Measurements from ENCODE around the gene CD9.

Gene CD9

DNA sequence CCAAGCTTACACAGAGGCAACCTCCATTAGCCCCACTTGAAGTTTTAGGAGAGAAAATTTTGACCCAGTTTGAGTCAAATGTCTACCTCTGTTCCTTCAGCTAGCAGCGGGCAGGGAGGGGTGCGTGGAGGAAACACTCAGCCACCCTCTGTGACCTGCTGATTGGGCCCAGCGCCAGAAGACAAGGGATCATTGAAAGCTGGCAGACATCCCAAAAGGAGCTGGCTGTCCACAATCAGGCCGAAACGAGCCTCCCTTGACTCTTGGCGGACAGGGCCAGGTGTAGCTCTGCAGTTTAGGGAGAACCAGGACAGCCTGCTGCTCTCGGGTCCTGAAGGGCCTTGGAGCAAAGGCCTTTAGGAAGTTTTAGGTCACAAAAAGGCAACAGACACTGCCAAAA, 41.3 kb downstream of the CD9 start:
- DNase-seq, result peak in 1 of 14 donors; percentile 17

DNA sequence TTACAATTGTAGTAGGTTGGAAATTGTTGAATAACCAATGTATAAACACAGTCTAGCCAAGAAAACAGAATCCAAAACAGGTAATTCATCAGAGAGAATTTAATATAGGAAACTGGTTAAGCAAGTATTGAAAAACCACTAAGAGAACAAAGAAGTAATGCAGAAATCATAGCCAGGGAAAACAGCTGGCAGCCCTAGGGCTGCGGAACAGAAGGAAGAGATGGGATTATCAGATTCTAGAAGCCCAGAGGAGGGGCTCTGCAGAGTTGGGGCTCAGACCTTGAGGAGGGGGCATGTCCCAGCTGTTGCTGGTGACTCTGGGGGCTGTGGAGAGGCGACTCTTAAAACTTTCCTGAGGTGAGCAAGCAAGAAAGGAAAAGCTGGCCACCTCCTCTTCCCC, 49.4 kb downstream of the CD9 start:
- DNase-seq, result no peak

DNA sequence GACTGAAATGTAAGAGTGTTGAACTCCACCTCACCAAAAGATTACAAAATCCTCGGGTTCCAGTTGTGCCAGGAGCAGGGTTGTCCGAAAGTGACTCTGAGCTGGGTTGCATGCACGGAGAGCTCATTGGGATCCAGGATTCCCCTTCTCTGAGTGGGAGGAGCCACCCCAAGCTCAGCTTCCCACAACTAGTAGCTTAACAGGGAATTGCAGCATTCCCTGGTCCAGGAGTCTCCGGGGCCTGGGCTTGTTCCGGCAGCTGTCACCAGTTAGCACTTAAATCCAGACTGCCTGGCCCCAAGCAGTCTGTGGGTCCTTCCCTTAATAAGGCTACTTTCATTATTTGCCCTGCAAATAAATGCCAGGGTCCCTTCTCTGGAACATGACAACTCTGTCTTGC, 50.1 kb downstream of the CD9 start:
- no peak for DNase-seq

DNA sequence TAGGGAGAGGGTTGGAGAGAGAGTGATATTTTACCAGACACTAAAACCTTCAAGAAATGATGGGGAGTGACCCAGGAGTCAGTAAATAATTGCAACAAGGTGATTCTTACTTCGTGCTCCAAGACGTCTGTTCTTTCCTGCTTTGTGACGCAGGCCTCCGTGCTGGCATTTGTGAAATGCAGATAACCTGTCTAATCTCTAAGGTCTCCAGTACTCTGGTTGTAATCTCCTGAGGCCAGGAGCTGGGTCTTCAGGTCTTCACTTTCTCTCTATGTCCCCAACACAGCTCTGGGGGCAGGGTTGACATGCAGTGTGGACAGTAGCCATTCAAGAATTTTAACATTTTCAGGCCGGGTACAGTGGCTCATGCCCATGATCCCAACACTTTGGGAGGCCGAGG, 53.1 kb downstream of the CD9 start:
- no peak for DNase-seq

DNA sequence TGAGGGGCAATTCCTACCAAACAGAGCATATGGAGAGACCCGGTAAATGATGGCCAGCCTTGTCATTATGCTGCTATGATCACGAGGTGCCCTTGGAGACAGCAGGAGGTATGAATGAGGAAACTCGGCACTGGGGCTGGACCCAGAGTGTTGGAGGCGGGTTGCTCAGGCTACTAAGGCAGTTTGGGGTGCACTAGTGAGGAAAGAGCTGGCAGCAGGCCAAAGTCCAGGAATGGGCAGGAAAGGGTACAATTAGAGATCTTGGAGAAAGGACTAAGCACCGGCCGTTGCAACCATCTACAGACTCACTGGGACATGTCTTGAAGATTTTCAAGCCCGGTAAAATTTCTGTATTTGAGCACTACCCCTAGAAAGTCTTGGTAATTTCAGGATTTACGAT, 54.3 kb downstream of the CD9 start:
- DNase-seq, result no peak

DNA sequence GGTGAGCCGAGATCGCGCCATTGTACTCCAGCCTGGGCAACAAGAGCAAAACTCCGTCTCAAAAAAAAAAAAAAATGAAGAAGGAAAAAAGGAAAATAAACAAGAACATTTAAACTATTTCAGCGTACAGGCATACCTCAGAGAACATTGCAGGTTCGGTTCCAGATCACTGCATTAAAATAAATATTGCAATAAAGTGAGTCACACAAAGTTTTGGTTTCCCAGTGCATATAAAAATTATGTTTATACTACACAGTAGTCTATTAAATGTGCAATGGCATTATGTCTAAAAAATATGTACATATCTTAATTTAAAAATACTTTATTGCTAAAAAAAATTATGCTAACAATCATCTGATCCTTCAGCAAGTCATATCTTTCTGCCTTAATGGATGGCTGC, 56.8 kb downstream of the CD9 start:
- DNase-seq, result no peak

DNA sequence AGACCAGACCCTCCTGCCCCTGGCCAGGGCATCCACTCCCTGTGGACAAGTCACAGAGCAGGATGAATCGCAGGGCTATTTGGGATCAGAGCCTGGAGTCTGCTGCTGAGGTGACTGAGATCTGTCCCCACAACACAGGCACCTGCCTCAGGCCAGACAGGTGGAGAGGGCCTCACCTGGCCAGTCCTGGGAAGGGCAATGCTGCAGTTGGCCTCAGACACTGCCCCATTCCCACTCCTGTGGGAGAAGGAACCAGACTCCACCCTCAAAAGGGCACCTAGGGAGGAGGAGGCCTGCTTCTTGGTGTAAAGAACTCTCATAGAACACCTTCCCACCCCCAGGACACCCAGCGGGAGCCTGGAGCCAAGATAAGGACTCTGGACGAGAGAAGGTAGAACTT, 62.0 kb downstream of the CD9 start:
- no peak for DNase-seq

DNA sequence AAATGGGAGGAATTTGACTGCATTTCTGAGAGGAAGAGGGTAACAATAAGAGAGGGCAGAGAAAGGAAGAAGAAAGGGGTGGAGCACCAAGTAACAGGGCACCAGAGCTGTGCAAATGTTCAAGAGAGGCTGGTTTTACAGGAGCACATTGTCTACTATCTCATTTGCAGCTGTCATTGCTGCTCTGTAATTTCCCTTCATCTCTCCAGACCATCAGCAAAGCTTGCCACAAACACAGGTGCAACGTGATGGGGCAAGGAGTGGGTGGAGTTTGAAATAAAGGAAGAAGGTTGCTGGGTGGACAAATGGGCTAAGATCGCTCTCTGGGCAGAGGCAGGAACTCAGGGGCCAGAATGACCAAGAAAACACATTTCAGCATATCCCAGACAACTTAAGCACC, 62.4 kb downstream of the CD9 start:
- DNase-seq, result no peak

DNA sequence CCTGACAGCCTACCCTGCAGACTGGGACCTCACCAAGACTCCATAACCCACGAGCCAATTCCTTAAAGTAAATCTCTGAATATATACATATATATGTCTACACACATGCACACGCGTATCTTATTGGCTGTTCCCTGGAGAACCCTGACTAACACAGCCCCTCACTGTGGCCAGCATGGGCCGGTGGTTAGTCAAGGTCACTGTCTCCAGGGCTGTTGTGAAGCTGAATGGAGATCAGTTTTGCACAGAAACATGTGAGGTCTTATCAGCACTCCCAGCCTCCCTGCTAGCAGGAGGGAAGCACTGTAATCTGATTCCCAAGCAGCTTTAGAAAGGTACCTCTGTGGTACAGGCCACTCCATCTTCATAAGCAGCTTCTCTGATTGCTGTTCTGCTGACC, 63.7 kb downstream of the CD9 start:
- DNase-seq, result no peak

DNA sequence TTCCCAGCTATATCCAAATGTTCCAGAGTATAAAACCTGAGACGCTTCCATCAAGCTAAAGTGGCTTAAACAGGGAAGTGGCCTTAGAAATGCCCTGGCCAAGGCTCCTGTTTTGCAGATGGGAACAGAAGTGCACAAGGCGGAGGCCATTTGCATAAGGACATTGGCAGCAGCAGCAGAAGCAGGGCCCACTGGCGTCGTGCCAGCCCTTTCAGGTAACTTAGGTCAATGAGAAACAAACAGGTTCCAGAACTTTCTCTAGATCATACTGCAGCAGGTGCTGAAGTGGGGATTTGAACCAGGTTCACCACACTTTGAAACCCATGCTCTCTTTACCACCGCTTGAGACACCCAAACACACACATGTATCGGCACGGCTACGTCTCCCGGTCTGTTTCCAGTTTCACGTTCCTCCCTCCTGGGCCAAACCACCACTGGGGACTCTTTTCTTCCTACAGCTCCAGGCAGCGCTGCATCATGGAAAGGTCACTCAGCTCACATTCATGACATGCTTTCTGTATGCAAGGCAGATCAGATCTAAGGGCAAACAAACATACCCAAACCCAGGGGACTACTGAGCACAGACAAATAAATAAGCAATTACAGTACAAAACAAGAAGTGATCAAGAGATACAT, 64.3 kb downstream of the CD9 start:
- DNase-seq, result no peak

DNA sequence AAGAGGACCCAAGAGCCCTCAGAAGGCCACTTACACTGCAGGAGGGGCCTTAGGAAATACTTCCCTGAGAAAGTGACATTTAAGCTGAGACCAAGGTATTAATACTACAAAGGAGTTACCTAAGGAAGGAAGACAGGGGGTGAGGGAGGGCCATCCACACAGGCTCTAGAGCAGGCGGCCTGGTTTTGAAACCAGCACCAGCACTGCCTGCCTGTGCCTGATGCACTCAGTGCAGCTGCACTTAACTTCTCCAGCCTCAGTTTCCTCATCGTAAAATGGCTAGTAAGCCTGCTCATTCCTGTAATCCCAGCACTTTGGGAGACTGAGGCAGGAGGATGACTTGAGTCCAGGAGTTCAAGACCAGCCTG, 64.8 kb downstream of the CD9 start:
- DNase-seq, result no peak

DNA sequence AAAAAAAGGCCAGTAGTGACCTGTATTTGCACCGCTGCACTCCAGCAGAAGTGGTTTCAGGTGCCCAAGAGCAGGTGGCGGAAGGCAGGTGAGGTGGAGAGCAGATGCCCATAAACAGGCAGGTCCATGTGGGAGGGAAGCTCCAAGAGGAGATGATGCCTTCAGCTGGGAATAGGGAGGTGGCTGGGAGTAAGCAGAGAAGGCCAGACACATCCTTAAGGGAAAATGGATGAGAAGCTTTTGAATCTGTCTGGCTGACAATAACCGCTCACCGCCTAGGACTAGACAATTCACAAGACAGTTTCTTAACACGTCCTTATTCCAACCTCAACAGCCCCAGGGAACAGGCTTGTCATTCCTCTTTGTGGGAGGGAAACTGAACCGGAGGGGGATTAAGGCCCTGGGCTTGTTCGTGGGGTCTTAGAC, 66.4 kb downstream of the CD9 start:
- no peak for DNase-seq

DNA sequence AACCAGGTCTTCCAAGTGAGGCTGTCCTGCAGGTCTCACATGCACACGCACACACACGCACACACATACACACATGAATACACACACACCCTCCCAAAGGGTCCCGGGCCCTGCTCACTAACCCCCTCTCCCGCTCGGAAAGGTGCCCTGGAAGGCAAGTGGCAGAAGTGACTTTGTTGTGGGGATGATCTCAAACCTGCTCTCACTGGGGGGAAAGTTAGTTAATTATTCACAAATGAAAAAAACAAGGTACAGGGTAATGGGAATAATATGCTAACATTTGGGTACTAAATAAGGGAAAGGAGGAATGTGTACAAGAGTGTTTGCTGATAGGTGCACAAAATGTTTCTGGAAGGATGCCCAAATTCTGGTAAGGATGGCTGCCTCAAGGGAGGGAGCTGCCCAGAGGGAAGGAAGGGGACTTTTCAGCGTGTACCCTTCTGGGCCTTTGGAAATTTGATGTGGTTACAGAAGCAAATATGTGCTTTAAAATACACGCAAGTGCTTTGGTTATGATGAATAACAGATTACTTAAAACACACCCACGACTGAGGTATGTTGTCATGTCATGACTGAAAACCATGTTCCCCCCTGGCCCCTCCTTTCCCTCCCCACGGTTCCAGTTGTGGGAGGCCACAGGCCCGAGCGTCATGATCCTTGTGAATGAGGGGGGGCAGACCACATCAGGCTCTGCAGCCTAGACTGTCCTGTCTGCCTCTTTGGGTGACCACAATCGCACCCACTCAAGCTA, 66.9 kb downstream of the CD9 start:
- no peak for DNase-seq

DNA sequence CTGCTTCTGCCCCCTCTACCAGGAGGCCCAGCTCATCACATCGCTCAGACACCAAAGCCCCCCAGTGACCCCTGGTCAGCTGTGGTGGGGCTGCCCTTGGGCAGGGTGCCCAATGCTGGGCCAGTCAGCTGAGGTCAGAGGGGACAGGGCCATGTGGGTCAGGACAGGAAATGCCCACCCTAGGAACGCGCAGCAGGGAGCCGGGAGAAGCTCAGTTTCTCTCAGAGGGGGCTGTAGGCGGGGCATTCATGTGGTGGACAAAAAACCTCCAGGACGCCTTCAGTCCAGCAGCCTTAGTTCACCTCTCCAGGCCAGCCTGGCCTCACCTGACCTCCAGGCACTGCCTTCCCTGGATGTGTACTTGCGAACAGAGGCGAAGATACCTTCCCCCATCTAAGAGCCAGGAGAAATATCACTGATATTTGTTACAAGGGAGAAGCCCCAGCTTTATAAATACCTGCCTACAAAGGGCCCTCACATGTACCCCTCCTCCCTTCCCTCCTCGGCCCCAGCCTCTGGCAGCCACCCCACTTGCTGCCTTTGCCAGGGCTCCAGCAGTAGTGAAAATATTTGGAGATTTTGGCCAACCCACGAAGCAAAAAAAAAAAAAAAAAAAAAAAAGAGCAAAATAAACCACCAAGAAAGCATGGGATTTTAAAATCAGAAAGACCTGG, 68.4 kb downstream of the CD9 start:
- no peak for DNase-seq

DNA sequence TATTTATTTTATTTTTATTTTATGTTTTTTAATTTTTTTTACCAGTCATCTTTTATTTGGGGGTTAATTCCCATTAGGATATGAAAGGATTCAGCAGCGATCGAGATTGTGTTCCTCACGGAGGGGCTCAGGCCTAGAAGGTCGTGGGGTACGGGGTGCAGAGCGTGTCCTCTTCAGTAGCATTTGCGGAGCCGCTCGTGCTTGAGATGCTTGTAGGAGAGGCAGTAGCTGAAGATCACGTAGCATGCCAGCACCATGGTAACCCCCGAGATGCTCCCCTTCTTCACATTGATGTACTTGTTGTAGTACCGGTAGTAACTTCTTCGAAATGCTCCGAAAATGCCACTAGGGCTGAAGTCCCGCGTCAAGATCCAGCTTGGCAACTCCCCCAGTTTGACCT, 69.8 kb downstream of the CD9 start:
- DNase-seq, result no peak

DNA sequence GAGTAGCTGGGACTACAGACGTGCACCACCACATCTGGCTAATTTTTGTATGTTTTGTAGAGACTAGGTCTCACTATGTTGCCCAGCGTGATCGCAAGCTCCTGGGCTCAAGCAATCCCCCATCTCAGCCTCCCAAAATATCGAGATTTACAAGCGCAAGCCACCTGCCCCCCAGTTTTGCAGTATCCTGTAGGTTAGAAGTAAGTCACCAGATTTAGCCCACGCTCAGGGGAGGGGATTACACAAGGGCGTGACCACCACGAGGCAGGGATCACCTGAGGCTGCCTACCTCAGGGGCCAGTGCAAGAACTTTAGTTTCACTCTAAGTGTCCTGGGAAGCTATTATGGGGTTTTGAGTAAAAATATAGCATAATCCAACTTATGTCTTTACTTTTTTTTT, 71.1 kb downstream of the CD9 start:
- no peak for DNase-seq

DNA sequence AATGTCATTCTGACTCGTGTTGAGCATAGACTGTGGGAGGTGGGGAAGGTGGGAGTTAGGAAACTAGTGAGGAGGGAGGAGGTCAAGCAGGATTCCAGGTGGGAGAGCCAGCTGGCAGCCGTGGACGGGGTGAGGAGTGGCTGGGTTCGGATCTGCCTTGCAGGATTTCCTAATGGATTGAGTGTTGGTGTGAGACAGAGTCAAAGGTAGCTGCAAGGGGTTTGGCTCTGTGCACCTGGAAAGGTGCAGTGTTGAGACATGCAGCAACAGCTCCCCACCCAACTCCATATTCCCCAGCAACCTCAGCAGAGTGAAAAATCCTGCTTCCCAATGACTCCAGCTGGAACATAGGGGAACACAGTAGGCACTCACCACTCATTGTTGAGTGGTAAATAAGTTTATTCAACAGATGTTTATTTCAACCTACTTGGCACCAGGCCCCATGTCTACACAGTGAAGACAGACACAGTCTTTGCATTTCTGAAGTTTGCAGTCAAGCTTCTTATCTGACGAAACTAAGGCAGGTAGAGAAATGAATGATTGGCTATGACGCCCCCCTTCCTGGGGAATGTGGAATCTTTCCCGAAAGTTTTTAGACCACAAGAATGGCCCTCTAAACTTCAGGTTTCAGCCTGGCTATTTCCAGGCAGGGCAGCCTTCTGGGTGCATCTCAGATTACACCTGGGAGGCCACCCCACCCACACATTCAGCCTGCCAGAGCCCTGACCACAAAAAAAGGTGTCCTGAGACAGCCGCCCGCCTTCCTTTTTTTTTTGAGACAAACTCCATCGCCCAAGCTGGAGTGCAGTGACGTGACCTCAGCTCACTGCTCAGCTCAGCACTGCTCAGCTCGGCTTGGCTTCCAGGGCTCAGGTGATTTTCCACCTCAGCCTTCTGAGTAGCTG, 72.4 kb downstream of the CD9 start:
- DNase-seq, result no peak

DNA sequence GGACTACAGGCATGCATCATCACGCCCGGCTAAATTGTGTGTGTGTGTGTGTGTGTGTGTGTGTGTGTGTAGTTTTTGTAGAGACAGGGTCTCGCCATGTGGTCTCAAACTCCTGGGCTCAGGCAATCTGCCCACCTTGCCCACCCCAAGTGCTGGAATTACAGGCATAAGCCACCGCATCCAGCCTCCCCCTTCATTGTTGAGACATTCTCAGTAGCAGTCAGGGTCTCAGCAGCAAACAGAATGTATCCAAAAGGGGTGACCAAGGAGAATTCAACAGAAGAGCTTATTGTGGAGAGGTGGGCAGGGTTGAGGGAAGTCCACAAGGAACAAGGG, 73.0 kb downstream of the CD9 start:
- no peak for DNase-seq

DNA sequence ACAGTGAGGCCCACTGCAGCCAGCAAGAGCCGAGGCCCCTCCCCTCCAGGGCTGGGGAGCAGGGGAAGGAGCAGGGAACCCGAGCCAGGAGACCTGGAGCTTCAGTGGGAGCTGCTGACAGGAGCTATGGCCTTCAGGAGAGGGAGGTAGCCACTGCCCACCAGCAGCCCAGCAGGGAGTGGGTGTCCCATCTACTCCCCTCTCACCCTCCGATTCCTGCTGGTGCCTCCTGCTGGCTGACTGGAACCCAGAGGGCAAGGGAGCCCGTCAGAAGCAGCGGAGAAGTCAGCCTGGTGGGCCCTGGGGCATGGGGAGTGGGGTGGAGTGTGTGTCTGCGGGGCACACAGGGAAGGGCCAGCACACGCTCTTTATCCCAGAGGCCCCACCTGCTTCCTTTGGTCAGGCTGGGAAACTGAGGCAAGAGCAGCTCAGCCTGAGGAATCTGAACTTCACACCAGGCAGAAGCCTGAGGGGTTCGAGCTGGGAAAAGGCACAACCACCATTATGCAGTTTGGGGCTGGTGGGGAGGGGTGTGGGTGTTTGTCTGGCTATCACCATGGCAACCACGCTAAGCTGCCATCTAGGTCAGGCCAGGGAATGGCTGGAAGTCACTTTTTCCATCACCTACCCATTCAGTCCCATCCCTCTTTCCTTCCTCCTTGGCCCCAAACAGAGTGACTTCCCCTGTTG, 73.5 kb downstream of the CD9 start:
- DNase-seq, result no peak

DNA sequence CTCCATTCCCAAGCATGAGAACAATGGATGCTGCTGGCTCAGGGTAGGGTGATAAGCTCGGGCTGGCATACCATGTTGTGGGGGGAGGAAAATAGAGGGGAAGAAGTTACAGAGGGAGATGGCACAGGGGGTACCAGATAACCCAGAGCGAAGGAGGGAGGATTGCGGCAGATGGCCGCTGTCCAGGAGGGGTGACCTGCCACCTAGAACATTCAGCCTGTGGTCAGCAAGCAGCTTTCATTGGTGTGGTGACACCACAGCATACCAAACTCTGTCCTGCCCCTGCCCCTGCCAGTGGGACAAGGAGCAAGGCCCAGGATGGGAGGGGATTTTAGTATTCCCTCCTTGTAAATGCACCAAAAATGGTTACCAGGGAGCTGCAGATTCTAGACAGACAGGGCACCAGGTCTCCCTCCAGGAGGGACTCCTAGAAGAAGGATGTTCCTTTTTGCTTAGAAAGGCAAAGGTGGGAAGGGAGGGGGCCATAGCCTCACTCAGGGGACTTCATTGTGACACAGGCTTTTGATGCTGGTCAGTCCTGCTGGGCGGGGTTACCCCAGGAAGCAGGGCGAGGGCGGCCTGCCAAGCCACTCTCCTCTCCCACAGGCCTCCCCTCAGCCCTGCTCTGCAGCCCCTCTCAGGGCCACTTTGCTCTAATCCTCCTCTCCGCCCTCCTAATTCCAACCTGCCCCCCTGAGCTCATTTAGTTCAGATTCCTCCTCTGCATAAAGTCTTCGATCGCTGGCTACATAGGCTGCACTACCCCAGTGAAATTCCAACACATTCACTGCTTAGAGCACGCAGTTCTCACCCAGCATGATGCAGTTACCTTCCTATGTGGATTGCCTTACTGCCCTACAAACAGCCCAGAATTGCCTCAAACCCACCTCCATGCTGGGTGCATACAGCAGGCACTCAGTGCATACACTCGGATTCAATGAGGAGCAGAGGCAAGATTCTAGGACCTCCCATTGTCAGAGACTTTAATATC, 74.3 kb downstream of the CD9 start:
- DNase-seq, result no peak

Data from C1 segment of cervical spinal cord (tissue), 14 donors.